Stimulated activated memory B cell treated with anti-CD40 and anti-IgM and Interleukin-4, amounts not matched to agents 10 μg/mL and 1 μg/mL and 100 μg/mL, for 72 hours (primary cell): ENCODE results near the gene SPANXC.
"Not testable (repeated sequence)": the region's sequence is repeated elsewhere in the genome, so short reads cannot be mapped to it uniquely, and the experiment has no call there.

ENCODE experiments used
- ATAC-seq: fragments of 150-1000 bp; cut with Tn5 transposase; 2 replicates; pipeline ENCODE4 v1.10.0; 2021
- H3K27ac Mint-ChIP-seq: one replicate; pipeline ENCODE4 v1.8.0; 2022; ENCODE audit warnings: mild to moderate bottlenecking, mixed read lengths
- H3K27me3 Mint-ChIP-seq: one replicate; pipeline ENCODE4 v1.8.0; 2022; ENCODE audit warnings: mixed read lengths
- H3K36me3 Mint-ChIP-seq: one replicate; pipeline ENCODE4 v1.8.0; 2022; ENCODE audit warnings: mixed read lengths
- H3K4me1 Mint-ChIP-seq: one replicate; pipeline ENCODE4 v1.8.0; 2022; ENCODE audit warnings: mixed read lengths
- H3K4me3 Mint-ChIP-seq: one replicate; pipeline ENCODE4 v1.8.0; 2022; ENCODE audit warnings: mild to moderate bottlenecking, moderate library complexity, mixed read lengths
- H3K9me3 Mint-ChIP-seq: one replicate; pipeline ENCODE4 v1.8.0; 2022; ENCODE audit warnings: mixed read lengths

The SPANXC gene

GRCh38 chrX:141242417-141242816 lies at the start of gene SPANXC:
Gene SPANXC (minus strand): TSS chrX:141242517. CDS start chrX:141242457, 60 bp downstream.
- not testable (repeated sequence) for H3K36me3 Mint-ChIP-seq, H3K9me3 Mint-ChIP-seq, H3K27me3 Mint-ChIP-seq, H3K4me3 Mint-ChIP-seq, ATAC-seq, H3K4me1 Mint-ChIP-seq, H3K27ac Mint-ChIP-seq

- no peak for ATAC-seq
- no peaks in the 10 kb centered on the region for H3K9me3 Mint-ChIP-seq
- no peaks in the 10 kb centered on the region for H3K36me3 Mint-ChIP-seq
Observed at GRCh38 chrX:141279476-141279875, 37.2 kb upstream of the SPANXC start.

GRCh38 chrX:141278306-141278705 lies 36.0 kb upstream of the SPANXC start:
- Mint-ChIP-seq H3K27me3 (no peaks in the 10 kb centered on the region), H3K36me3 (no peaks in the 10 kb centered on the region), H3K4me1 (no peaks in the 10 kb centered on the region), H3K9me3 (no peaks in the 10 kb centered on the region), H3K27ac (no peak overlapping the region), H3K4me3 (no peak overlapping the region)
- no peak for ATAC-seq

More at GRCh38 chrX:141279476-141279875, 37.2 kb upstream of the SPANXC start:
- Mint-ChIP-seq H3K4me3 (no peak overlapping the region), H3K27me3 (no peaks in the 10 kb centered on the region), H3K4me1 (no peaks in the 10 kb centered on the region), H3K27ac (no peak overlapping the region)

DNA sequence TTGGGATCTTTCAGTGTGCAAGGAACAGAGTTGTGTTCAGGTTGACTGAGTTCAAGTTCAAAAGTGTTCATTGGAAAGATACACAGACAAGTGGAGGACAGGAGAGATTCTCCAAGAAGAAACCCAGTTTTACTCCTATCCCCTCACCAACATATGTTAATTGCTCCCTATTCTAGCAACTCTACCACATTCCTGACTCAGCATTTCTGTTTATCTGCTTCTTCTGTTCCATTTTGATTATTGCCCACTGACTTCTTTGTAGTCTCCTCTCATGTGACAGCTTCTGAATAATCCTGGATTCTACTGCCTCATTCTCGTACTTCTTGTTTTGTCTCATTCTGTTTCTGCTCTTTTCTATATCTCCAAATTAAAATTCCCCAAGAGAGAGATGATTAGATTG lies 15.8 kb upstream of the SPANXC start:
- Mint-ChIP-seq H3K4me3 (no peak overlapping the region), H3K9me3 (peaks cover 5% of the 10 kb centered on the region), H3K27ac (no peak overlapping the region), H3K4me1 (no peaks in the 10 kb centered on the region), H3K36me3 (no peaks in the 10 kb centered on the region), H3K27me3 (no peaks in the 10 kb centered on the region)
- ATAC-seq, result no peak

DNA sequence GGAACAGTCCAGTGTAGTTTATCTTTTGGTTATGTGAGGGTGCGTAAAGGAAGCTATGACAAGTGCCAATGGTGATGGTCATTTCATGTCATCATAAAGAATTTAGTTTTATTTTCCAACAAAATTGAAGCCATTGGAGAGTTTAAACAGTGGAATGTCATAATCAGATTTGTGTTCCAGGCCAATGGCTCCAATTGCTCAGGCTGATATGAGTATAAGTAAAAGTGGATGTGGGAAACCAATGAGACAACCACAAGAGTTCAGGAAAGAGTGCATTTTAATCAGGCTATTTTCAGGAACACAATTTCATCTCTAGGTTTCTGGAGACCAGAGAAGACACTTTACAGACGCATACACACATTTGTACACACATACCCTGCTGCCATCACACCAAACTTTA lies 20.7 kb downstream of the SPANXC start:
- ATAC-seq, result no peak
- Mint-ChIP-seq H3K27me3 (no peaks in the 10 kb centered on the region), H3K9me3 (no peaks in the 10 kb centered on the region), H3K27ac (no peak overlapping the region), H3K4me3 (no peak overlapping the region), H3K36me3 (no peaks in the 10 kb centered on the region), H3K4me1 (no peaks in the 10 kb centered on the region)

DNA sequence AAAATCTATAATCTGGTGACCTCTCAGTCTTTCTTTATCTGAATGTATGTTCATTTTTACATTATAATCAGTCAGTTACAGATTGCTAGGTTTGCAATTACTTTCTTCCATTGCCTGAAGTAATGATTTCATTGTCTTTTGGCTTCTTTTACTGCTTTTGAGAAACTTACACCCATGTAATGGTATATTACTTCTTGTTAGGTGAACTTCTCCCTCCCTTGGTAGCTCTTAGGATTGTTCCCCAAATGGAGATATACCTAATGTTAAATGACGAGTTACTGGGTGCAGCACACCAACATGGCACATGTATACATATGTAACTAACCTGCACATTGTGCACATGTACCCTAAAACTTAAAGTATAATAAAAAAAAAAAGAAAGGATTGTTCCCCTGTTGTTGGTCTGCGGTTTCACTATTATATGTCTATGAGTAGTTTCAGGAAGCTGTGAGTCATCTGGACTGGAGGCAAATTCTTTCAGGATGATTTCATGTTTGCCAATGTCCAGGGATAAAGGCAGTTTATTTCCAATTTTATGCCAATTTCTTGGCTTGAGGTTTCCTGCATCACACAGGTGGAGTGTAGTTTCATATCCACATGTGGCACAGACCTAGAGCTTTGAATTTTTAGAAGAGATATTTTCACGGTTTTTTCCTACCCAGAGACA lies 21.8 kb downstream of the SPANXC start:
- Mint-ChIP-seq H3K4me1 (no peaks in the 10 kb centered on the region), H3K27ac (no peak overlapping the region), H3K27me3 (no peaks in the 10 kb centered on the region), H3K4me3 (no peak overlapping the region), H3K9me3 (no peaks in the 10 kb centered on the region), H3K36me3 (no peaks in the 10 kb centered on the region)
- no peak for ATAC-seq

DNA sequence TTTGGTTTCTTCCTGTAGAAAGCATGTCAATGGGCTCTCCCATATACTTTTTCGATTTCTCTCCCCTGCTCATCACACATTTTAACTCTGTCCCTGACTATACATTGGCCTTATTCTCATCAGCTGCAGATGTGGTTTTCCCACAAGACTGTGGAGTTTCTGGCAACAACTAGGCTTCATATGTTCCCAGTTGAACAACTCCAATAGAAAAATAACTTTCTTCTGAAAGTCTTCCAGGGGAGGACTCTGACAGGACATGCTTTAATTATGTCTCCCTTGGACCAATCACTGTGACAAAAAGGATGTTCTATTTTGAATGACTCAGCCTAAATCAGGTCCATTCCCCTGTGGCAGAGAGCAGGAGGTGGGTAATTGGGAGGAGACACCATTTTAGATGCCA lies 28.1 kb downstream of the SPANXC start:
- Mint-ChIP-seq H3K36me3 (no peaks in the 10 kb centered on the region), H3K27me3 (no peaks in the 10 kb centered on the region)
- ATAC-seq, result no peak

DNA sequence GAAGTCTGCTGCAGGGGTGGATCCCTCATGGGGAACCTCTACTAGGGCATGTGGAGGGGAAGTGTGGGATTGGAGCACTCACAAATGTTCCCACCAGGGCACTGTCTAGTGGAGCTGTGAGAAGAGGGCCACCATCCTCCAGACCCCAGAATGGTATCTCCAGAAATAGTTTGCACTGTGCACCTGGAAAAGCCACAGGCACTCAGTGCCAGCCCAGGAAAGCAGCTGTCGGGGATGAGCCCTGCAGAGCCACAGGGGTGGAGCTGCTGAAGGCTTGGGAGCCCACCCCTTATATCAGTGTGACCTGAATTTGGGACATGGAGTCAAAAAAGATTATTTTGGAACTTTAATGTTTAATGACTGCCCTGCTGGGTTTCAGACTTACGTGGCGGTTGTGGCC lies 40.4 kb downstream of the SPANXC start:
- Mint-ChIP-seq H3K4me1 (no peaks in the 10 kb centered on the region), H3K27ac (no peak overlapping the region), H3K27me3 (no peaks in the 10 kb centered on the region), H3K36me3 (no peaks in the 10 kb centered on the region), H3K4me3 (no peak overlapping the region), H3K9me3 (no peaks in the 10 kb centered on the region)
- ATAC-seq, result no peak

More for the DNA sequence above, 28.1 kb downstream of the SPANXC start:
- H3K4me3 Mint-ChIP-seq, result no peak overlapping the region
- no peaks in the 10 kb centered on the region for H3K4me1 Mint-ChIP-seq
- no peaks in the 10 kb centered on the region for H3K9me3 Mint-ChIP-seq
- H3K27ac Mint-ChIP-seq, result no peak overlapping the region
